Neuron (in vitro differentiated cells): ENCODE measurements around the gene EPHA3.

Source experiments
- H2AFZ ChIP-seq: one replicate; pipeline ENCODE4 v1.6.1; 2013; ENCODE audit warnings: low read depth, mild to moderate bottlenecking, inconsistent platforms, low read length, moderate library complexity
- H3K27me3 ChIP-seq: one replicate; pipeline ENCODE4 v1.6.1; 2013; ENCODE audit warnings: low read length; ENCODE audit not compliant: insufficient read depth
- H3K36me3 ChIP-seq: one replicate; pipeline ENCODE4 v1.6.1; 2013; ENCODE audit warnings: low read length; ENCODE audit not compliant: insufficient read depth
- H3K4me1 ChIP-seq: one replicate; pipeline ENCODE4 v1.6.1; 2013; ENCODE audit warnings: low read length; ENCODE audit not compliant: insufficient read depth
- H3K4me3 ChIP-seq: 2 replicates; pipeline ENCODE4 v1.5.1; 2013; ENCODE audit warnings: mild to moderate bottlenecking, low read length, moderate library complexity
- H3K9me3 ChIP-seq: one replicate; pipeline ENCODE4 v1.6.1; 2013; ENCODE audit warnings: low read length

Gene EPHA3

DNA sequence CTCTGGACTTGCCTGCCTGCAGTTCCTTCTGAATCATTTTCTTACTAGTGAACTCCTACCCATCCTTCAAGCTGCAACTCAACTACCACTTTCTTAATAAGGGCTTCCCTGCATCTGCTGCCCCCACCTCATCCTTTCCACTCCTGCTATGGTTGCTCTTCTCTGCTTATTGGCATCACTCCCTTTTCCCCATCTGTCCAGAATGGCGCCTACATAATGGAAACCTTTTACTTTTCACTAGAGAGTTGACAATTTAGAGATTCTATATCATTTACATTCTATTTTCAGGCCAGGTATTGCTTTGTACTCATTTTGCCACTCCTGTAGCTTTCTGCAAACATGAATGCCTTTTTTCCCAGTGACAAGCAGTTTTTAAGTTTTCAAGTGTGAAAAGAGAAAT is 1.9 kb upstream of the EPHA3 start:
- Histone ChIP-seq H3K4me1 (peaks cover 4% of the 10 kb centered on the region), H3K4me3 (no peak overlapping the region), H3K9me3 (no peaks in the 10 kb centered on the region), H3K27me3 (no peaks in the 10 kb centered on the region), H3K36me3 (no peaks in the 10 kb centered on the region), H2AFZ (no peak overlapping the region)

DNA sequence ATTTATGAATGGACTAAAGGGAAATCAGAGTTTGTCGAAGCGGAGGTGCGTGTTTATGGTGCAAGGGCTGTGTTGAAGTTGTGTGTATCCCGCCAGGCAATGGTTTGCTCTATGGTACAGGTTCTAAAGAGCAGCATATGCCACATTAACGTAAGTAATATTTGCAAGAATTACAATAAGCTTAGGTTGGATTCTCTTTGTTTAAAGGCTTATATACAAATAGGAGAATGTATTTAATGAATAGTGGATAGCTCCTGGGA is 800 bp downstream of the EPHA3 start:
- H3K36me3 ChIP-seq: no peaks in the 10 kb centered on the region
- H3K4me3 ChIP-seq: peak overlapping the region; percentile 60
- H3K9me3 ChIP-seq: no peaks in the 10 kb centered on the region
- H3K4me1 ChIP-seq: peaks cover 9% of the 10 kb centered on the region
- H3K27me3 ChIP-seq: no peaks in the 10 kb centered on the region
- H2AFZ ChIP-seq: peak overlapping the region; percentile 51

DNA sequence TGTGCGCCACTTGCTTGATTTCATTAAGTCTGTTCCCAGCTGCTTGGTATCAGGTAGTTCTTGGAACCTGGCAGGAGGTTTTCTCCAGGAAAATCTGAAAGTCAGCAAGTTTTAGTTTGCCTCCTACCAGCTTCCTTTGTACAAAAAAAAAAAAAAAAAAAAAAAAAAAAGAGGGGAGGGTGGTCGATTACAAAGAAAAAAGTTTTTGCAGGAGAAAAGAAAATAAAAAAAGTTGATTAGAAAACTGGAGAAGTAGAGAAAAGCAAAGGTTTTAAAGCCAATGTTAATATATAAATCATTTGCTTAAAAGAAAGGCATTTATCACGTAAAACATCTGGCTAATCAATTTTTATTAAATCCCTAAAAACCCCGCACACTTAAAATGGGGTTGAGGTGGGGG is 5.9 kb downstream of the EPHA3 start:
- peak overlapping the region; percentile 47 for H3K4me3 ChIP-seq
- H3K27me3 ChIP-seq: no peaks in the 10 kb centered on the region
- H3K36me3 ChIP-seq: no peaks in the 10 kb centered on the region
- no peak overlapping the region for H2AFZ ChIP-seq
- peaks cover 24% of the 10 kb centered on the region for H3K4me1 ChIP-seq
- H3K9me3 ChIP-seq: no peaks in the 10 kb centered on the region

DNA sequence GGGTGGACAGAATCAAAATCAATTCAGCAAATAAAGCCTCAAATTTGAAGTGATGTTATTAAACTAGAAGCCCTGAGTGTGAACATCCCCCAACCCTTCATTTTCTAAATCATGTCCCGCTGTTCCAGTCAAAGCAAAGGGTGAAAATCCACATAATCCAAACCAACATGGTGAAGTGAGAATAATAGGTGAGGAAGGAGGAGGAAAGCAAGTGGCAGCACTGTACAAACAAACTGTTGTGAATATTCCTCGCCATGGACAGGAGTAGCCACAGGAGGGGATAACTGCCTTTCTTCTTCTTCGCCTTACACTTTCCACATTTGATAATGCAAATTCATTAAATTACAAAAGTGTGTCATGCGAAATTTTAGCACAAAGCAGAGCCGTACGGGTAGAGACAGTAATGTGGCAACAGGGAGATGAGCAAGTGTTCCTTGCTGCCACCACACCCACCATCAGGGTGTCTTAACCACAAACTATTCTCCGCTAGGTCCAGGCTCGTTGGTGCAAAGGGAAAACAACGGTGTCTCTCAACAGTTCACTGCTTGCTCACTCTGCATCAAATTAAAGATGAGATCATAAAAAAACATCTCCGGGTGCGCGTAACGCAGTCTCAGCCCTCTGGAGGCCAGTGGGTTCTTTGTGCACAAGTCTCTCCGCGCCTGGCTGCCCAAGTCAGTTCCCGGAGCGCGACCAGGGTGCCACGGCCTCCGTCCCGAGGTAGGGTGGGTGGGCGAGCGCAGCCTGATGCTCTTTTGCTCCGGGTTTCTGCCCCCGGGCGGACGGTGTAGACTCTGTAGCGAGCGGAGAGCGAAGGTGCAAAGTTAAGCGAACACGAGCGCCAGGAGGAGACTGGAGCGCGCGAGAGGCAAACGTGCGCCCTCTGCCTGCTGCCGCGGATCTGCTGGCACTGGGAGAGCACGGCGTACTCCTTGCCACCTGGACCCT is 6.7 kb downstream of the EPHA3 start:
- H2AFZ ChIP-seq: peak overlapping the region; percentile 27
- H3K9me3 ChIP-seq: no peaks in the 10 kb centered on the region
- H3K4me1 ChIP-seq: peaks cover 24% of the 10 kb centered on the region
- no peaks in the 10 kb centered on the region for H3K27me3 ChIP-seq
- H3K36me3 ChIP-seq: no peaks in the 10 kb centered on the region
- peak overlapping the region; percentile 47 for H3K4me3 ChIP-seq

DNA sequence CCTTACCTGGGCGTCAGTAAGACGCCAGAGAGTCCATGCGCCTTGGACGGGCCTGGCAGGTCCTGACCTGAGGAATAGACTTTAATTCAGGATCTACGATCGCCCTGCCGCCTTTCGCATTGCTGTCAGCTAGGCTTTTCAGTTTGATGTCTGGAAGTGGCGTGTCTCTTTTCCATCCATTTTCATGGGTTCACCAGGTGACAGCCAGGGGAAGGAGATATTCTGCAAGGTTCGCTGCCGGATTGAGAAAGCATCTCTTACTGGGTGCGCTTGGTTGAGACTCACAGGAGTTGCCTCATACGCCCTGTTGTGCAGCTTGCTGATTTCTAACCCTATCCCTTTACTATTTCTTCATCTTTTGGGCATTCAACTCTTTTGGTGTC is 7.4 kb downstream of the EPHA3 start:
- Histone ChIP-seq H3K9me3 (no peaks in the 10 kb centered on the region), H2AFZ (no peak overlapping the region), H3K27me3 (no peaks in the 10 kb centered on the region), H3K4me1 (peaks cover 20% of the 10 kb centered on the region), H3K36me3 (no peaks in the 10 kb centered on the region), H3K4me3 (peak overlapping the region; percentile 47)

DNA sequence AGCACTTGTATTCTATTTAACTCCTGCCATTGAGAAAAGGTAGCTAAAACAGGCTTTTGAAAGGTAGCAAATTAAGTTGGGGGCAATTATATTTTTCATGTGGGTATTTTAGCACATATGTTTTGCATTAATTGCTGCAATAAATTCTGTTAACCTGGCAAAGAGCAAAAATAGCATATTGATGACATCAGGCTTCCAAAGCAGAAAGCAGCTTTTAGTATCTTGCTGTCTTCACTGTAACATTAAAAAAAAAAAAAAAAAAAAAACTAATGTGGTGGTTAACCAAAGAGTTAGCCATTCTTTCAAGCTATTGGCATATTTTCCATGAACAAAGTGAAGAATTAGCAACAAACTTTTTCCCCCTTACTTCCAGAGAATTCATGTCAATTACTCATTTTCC is 9.1 kb downstream of the EPHA3 start:
- Histone ChIP-seq H2AFZ (no peak overlapping the region), H3K27me3 (no peaks in the 10 kb centered on the region), H3K9me3 (no peaks in the 10 kb centered on the region), H3K4me3 (no peak overlapping the region), H3K36me3 (no peaks in the 10 kb centered on the region), H3K4me1 (peaks cover 20% of the 10 kb centered on the region)

DNA sequence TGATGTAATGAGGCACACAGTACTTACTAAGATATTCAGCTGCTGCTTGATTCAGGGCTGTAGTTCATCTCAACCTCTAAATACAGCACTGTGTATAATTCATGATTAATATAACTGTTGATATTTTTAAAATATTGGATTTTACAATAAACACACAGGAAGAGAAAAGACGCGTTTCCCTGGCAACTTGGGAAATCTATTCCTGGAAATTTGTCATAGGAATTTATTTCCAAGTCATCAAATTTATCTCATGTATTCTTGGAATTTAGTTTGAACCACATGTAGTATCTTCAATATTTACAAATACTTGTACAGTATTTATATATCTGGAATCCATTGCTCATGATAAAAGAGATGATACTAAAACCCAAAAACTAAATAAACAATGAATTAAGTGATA is 30.6 kb downstream of the EPHA3 start:
- H3K27me3 ChIP-seq: no peaks in the 10 kb centered on the region
- no peaks in the 10 kb centered on the region for H3K4me1 ChIP-seq
- H2AFZ ChIP-seq: no peak overlapping the region
- no peak overlapping the region for H3K4me3 ChIP-seq
- peaks cover 4% of the 10 kb centered on the region for H3K9me3 ChIP-seq
- H3K36me3 ChIP-seq: peaks cover 10% of the 10 kb centered on the region

DNA sequence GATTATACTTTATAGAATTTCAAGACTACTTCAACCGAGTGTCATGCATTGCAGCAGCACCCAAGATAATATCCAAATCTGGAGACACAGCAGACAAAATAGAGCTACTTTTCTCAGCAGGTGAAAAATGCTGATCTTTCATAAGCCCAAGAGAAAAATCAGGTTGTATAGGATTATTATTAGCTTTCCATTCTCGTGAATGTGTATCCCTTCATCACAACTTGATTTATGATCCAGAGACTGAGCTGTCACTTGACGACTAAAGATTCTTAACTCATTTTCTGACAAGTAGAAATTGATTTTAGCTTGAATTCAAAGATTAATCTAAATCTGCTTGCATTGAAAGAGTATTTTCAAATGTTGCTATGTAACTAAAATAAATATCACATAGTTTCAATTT is 32.4 kb downstream of the EPHA3 start:
- Histone ChIP-seq H3K4me1 (peaks cover 4% of the 10 kb centered on the region), H2AFZ (no peak overlapping the region), H3K9me3 (peaks cover 2% of the 10 kb centered on the region), H3K27me3 (no peaks in the 10 kb centered on the region), H3K4me3 (no peak overlapping the region), H3K36me3 (no peaks in the 10 kb centered on the region)

DNA sequence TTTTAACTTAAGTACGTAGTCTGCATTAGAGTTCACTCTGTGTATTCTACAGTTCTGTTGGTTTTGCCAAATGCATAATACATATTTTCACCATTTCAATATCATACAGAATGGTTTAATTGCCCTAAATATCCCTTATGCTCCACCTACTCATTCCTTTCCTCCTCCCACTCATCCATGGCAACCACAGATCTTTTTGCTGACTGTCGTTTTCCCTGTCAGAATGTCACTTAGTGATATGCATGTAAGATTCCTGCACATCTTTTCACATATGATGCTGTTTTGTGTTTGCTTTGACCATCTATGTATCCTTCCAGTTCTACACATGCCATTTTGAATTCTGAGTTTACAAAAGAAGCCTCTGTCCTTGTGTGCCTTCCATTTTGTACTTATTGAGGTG is 36.7 kb downstream of the EPHA3 start:
- H3K36me3 ChIP-seq: no peaks in the 10 kb centered on the region
- H3K4me3 ChIP-seq: no peak overlapping the region
- no peaks in the 10 kb centered on the region for H3K27me3 ChIP-seq
- no peak overlapping the region for H2AFZ ChIP-seq
- H3K4me1 ChIP-seq: peaks cover 4% of the 10 kb centered on the region
- no peaks in the 10 kb centered on the region for H3K9me3 ChIP-seq

DNA sequence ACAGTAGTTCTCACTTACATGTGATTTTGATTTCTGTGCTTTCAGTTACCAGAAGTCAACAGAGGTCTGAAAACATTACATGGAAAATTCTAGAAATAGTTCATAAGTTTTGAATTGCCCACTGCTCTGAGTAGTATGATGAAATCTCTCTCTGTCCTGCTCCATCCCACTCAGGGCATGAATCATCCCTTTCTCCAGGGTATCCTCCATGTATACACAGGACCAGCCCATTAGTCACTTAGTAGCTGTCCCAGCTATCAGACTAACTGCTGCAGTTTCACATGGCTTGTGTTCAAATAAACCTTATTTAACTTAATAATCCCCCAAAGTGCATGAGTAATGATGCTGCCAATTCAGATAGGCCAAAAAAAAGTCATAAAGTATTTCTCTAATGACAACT is 38.6 kb downstream of the EPHA3 start:
- no peaks in the 10 kb centered on the region for H3K36me3 ChIP-seq
- no peak overlapping the region for H2AFZ ChIP-seq
- H3K4me1 ChIP-seq: peaks cover 4% of the 10 kb centered on the region
- H3K9me3 ChIP-seq: no peaks in the 10 kb centered on the region
- H3K27me3 ChIP-seq: no peaks in the 10 kb centered on the region
- no peak overlapping the region for H3K4me3 ChIP-seq

DNA sequence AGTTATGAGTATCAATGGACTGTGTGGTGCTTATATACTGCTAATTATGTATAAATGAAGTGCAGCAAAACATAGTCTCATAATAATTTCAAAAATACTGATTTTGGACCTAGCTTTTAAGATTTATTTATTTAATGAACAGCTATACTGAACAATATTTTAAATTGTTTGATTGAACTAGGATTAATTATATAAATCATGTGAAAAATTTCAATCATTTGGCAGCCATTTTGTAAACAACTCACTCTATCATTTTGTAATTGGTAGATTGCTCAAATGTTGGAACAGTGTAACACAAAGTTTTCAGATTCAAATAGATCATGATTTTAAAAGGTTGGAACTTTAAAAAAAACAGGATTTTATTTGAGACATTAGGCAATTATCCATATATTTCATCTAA is 47.0 kb downstream of the EPHA3 start:
- H3K9me3 ChIP-seq: no peaks in the 10 kb centered on the region
- H3K27me3 ChIP-seq: no peaks in the 10 kb centered on the region
- no peaks in the 10 kb centered on the region for H3K4me1 ChIP-seq
- no peak overlapping the region for H2AFZ ChIP-seq
- H3K4me3 ChIP-seq: no peak overlapping the region
- no peaks in the 10 kb centered on the region for H3K36me3 ChIP-seq

DNA sequence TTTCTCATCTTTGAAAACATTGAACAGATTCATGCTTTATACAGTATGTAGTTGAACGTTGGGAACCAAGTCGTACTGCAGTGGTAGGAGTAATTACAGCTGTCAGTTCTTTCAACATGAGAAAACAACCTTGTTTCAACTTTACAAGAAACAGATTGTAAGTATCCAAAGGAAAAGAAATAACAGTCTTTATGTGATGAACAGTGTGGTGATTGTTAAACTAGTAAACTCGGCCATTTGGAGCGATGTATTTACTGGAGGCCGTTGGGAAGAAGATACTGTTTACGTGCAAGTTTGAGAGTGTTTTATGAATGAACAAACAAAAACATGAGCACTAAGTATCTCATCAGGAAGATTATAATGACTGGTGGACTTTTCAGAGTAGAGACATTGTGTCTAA is 48.4 kb downstream of the EPHA3 start:
- no peaks in the 10 kb centered on the region for H3K9me3 ChIP-seq
- no peaks in the 10 kb centered on the region for H3K4me1 ChIP-seq
- H2AFZ ChIP-seq: no peak overlapping the region
- H3K36me3 ChIP-seq: no peaks in the 10 kb centered on the region
- H3K4me3 ChIP-seq: no peak overlapping the region
- no peaks in the 10 kb centered on the region for H3K27me3 ChIP-seq

DNA sequence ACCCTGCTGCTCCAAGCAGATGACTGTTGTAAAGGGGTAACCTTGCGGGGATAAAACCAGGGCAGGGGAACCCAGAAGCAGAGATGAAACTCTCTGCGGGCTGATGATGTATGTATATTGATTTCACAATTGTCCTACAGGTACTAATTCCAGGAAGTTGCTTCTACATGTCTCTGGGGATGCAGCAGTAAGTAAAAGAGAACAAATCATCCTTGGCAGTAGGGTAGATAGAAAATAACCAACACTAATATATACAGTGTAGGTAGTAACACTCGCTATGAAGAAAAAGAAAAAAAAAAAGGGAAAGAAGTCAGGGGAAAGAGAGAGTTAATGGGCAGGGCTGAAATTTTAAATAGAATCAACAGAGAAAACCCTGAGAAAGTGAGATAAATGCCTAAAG is 50.2 kb downstream of the EPHA3 start:
- H3K4me1 ChIP-seq: no peaks in the 10 kb centered on the region

DNA sequence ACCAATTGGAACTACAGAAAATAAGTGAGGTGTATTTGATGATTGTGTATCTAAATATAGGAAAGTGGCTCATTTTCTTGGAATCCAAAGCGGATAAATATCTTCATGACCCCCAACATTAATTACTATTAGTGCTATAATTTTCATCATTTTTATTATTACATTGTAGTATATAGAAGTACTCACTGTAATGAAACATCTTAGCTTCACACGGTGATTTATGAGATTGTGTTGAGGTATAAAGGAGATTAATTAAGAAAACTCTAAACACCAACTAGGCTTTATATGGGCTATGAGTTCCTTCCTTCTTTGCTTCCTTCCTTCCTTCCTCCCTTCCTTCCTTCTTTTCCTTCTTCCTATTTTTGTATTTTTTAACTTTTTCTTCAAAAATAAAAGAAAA is 52.2 kb downstream of the EPHA3 start:
- no peak overlapping the region for H3K4me3 ChIP-seq

More for the DNA sequence above, 50.2 kb downstream of the EPHA3 start:
- no peak overlapping the region for H2AFZ ChIP-seq
- H3K9me3 ChIP-seq: no peaks in the 10 kb centered on the region
- no peaks in the 10 kb centered on the region for H3K36me3 ChIP-seq
- H3K27me3 ChIP-seq: no peaks in the 10 kb centered on the region
- no peak overlapping the region for H3K4me3 ChIP-seq

More for the DNA sequence above, 52.2 kb downstream of the EPHA3 start:
- no peak overlapping the region for H2AFZ ChIP-seq
- H3K36me3 ChIP-seq: no peaks in the 10 kb centered on the region
- H3K27me3 ChIP-seq: no peaks in the 10 kb centered on the region
- H3K4me1 ChIP-seq: no peaks in the 10 kb centered on the region
- no peaks in the 10 kb centered on the region for H3K9me3 ChIP-seq
